Bronchial epithelial cell (primary cell): ENCODE results near the gene CA5A. TPM values are rescaled to one million over a fixed set of nuclear protein-coding genes. Genes with fewer than 3 reads are reported as not detected.

Experiments
- DNase-seq: peaks from one replicate; pipeline ENCODE4 v3.0.0-alpha.2; 2010; ENCODE audit warnings: low read depth
- FAIRE-seq: peaks from 2 replicates; lab custom pipeline; 2011; peaks lifted over from hg19 to GRCh38; lab: Jason Lieb, UNC
- H3K27me3 ChIP-seq: 2 replicates; pipeline ENCODE4 v1.5.1; 2011; ENCODE audit warnings: low read length; ENCODE audit not compliant: control insufficient read depth, insufficient read depth
- H3K36me3 ChIP-seq: 2 replicates; pipeline ENCODE4 v1.5.1; 2011; ENCODE audit warnings: low read length; ENCODE audit not compliant: control insufficient read depth, insufficient read depth
- H3K4me3 ChIP-seq: 2 replicates; pipeline ENCODE4 v1.5.1; 2011; ENCODE audit warnings: mild to moderate bottlenecking, low read depth, low read length, control low read depth
- total RNA-seq: library from RNA; depleted of rRNA; stranded (reverse); fragments of >200 nt; gene quantifications from 2 replicates; pipeline ENCODE4 v1.2.1, GENCODE V29; 2014
- TF ChIP-seq, protein P1 (sequence below): IDR thresholded peaks from 2 replicates; pipeline ENCODE4 v1.5.1; 2011; ENCODE audit warnings: mild to moderate bottlenecking, moderate library complexity, low read length, control low read depth, inconsistent platforms; ENCODE audit not compliant: insufficient read depth, severe bottlenecking

The CA5A gene
- total RNA-seq, 1 donor from 2014 or later = not detected

DNA sequence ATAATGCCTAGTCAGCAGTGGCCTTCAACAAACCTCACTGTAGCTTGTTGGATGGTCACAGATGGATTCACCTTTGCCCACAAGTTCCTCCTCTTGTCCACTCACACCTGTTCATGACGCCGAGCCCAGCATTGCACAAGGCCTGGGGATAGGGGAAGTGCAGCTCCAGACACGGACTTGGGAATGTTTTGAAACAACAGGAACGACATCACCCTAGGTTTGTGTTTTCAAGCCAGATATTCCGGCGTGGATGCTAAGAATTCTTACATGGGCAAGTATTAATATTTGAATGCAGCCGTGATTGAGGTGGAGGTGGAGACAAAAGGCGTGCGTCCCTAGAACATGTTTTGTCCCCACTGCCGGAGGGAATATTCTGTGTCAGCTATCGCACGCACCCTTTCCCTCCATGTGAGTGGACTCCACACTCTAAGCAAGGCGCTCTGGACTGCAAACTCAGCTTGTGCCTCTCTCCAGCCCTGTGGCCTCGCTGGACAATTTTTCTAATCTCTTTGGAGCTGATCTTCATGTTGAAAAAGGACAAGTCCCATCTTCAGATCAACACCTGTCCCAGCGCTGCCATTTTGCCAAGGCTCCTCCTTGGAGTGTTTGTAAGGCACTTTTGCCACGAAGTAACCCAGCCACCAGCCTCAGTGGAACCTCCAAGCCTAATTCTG lies 12.9 kb upstream of the CA5A start:
- FAIRE-seq (no peak), DNase-seq (no peak)
- Histone ChIP-seq H3K36me3 (no peaks in the 10 kb centered on the region), H3K4me3 (no peak overlapping the region), H3K27me3 (no peaks in the 10 kb centered on the region)
- TF ChIP-seq, protein P1, sequence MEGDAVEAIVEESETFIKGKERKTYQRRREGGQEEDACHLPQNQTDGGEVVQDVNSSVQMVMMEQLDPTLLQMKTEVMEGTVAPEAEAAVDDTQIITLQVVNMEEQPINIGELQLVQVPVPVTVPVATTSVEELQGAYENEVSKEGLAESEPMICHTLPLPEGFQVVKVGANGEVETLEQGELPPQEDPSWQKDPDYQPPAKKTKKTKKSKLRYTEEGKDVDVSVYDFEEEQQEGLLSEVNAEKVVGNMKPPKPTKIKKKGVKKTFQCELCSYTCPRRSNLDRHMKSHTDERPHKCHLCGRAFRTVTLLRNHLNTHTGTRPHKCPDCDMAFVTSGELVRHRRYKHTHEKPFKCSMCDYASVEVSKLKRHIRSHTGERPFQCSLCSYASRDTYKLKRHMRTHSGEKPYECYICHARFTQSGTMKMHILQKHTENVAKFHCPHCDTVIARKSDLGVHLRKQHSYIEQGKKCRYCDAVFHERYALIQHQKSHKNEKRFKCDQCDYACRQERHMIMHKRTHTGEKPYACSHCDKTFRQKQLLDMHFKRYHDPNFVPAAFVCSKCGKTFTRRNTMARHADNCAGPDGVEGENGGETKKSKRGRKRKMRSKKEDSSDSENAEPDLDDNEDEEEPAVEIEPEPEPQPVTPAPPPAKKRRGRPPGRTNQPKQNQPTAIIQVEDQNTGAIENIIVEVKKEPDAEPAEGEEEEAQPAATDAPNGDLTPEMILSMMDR = no peak

DNA sequence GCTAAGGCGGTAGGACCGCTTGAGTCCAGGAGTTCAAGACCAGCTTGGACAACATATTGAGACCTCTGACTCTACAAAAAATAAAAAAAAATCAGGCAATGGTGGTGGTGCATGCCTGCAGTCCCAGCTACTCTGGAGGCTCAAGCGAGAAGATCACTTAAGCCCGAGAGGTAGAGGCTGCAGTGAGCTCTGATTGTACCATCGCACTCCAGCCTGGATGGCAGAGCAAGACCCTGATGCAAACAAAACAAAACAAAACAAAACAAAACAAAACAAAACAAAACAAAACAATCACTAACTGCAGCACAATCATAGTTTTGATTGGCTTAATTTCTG lies 12.4 kb upstream of the CA5A start:
- Histone ChIP-seq H3K36me3 (no peaks in the 10 kb centered on the region), H3K4me3 (no peak overlapping the region), H3K27me3 (no peaks in the 10 kb centered on the region)
- DNase-seq (no peak), FAIRE-seq (no peak)
- TF ChIP-seq, protein P1 = no peak

DNA sequence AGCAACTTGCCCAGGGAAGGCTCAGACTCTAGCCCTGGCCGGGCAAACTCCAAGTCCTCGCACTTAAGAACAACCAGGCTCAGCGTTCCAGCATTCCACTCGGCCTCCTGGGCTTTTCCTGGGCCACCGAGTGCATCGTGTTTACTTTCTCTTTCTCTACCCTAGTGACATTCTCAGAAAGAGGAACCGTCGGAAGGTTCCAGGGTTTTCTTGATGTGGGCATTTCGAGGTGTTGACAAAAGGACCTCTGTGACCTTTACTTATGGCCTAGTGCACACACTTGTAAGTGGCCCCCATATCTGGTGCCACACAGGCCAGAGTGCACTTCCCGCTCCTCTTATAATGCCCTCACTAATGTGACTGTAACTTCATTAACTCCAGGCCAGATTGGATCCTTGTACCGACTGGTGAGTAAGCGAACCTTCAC lies 11.8 kb upstream of the CA5A start:
- H3K36me3 ChIP-seq = no peaks in the 10 kb centered on the region
- FAIRE-seq (no peak), DNase-seq (no peak)
- H3K4me3 ChIP-seq = no peak overlapping the region
- no peaks in the 10 kb centered on the region for H3K27me3 ChIP-seq
- TF ChIP-seq, protein P1 = no peak

DNA sequence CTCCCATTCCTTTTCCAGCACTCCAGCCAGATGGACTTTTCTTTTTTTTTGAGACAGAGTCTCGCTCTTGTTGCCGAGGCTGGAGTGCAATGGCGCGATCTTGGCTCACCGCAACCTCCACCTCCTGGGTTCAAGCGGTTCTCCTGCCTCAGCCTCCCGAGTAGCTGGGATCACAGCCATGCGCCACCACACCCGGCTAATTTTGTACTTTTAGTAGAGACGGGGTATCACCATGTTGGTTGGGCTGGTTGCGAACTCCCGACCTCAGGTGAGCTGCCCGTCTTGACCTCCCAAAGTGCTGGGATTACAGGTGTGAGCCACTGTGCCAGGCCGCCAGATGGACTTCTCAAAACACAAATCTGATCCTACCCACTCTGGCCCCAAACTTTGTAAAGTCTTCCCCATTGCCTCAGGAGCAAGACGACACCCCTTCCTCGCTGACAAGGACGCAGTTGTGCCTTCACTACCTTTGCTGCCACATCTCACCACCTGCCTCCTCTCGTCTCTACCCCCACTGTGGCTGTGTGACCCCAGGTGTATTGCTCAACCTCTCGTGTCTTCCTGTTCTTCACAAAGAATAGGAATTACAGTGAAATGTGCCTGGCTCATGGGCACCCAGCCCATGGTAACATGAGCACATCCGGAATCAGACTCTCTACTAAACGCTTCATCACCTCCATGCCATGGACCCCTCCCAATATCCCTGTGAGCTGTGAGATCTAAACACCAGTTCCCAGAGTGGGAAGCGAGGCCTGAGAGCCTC lies 11.2 kb upstream of the CA5A start:
- no peaks in the 10 kb centered on the region for H3K27me3 ChIP-seq
- TF ChIP-seq, protein P1 = no peak
- H3K4me3 ChIP-seq = no peak overlapping the region
- FAIRE-seq (no peak), DNase-seq (no peak)
- no peaks in the 10 kb centered on the region for H3K36me3 ChIP-seq

DNA sequence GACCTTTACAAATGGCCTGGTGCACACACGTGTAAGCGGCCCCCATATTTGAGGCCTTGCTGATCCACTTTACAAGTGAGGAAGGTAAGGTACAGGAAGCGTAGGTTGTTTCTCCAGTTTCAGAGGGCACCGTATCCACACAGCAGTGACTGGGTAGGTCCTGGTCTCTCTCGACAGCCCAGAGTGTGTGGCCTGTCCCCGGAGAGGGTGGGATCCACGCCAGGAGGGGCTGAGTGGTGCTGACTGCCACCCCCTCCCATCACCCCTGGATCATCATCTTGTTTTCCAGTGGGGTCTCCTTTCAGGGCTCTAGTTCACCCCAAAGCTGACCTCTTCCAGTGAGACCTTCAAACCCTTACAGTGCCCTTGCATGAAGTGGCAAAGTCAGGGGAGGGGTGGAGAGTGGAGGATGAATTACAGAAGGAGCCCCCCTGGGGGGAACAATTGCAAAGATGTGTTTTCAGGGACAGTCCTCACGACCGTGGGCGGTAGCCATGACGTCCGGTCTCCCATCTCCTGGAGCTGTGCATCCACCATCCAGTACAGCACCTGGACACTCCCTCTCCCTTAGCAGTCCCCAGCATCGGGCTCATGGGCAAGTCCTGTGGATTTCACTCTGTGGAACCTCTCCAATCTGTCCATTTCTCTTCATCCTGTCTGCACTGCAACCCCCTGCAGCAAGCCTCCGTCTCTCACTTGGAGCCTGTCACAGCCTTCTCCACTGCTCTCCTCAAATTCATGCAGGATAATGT lies 10.4 kb upstream of the CA5A start:
- FAIRE-seq = no peak

More for the DNA sequence above, 10.4 kb upstream of the CA5A start:
- DNase-seq = no peak
- TF ChIP-seq, protein P1 = no peak
- no peak overlapping the region for H3K4me3 ChIP-seq
- no peaks in the 10 kb centered on the region for H3K27me3 ChIP-seq
- no peaks in the 10 kb centered on the region for H3K36me3 ChIP-seq
